ENCODE results near the gene HELZ. TPM values are rescaled to one million over a fixed set of nuclear protein-coding genes. Genes with fewer than 3 reads are reported as not detected.

Gene HELZ
- total RNA-seq, 1 experiment from 2014 or later = 31.3 TPM

DNA sequence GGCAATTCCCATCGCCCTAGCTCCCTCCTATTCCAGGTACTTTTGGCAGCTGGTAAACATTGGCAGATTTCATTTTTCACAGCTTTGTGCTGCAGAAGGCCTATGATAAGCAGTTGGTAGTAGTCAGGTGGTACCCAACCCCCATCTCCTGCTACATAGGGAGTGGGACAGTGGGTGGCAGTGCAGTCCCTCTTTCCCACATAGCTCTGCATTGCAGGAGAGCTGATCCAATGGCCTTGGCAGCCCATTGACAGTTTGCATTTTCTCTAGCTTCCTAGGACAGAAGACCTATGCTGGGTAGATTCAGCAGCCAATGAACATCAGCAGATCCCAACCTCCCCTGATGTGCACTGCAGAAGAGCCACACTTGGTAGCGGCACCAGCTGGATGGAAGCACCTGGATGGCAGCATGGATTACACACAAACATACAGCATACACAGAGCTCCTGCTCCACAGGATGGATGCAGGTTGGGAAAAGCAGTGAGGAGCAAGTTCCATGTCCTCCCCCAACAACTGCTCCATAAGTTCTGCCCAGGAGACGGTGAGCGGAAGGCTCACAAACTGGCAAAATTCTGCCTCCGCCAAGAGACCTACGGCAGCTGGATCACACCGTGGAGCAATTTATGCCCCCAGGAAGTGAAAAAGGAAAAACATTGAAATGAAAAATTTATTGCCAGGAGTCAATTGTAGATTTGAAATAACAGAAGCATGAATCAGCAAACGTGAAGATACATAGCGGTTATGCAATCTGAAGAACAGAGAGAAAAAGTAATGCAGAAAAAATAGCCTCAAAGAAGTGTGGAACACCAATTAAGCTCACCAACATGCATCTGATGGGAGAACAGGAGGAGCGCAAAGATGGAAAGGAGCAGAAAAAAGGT lies 105.0 kb downstream of the HELZ start:
- no peak overlapping the region for H3K9ac ChIP-seq (ENCODE audit: low read length)
- H4K20me1 ChIP-seq (ENCODE audit: low read length) = no peaks in the 10 kb centered on the region
- TF ChIP-seq EZH2 (IDR thresholded peaks at IDR 0.05; ENCODE audit: low read length, unreplicated experiment) = no peak
- TF ChIP-seq, protein P1, sequence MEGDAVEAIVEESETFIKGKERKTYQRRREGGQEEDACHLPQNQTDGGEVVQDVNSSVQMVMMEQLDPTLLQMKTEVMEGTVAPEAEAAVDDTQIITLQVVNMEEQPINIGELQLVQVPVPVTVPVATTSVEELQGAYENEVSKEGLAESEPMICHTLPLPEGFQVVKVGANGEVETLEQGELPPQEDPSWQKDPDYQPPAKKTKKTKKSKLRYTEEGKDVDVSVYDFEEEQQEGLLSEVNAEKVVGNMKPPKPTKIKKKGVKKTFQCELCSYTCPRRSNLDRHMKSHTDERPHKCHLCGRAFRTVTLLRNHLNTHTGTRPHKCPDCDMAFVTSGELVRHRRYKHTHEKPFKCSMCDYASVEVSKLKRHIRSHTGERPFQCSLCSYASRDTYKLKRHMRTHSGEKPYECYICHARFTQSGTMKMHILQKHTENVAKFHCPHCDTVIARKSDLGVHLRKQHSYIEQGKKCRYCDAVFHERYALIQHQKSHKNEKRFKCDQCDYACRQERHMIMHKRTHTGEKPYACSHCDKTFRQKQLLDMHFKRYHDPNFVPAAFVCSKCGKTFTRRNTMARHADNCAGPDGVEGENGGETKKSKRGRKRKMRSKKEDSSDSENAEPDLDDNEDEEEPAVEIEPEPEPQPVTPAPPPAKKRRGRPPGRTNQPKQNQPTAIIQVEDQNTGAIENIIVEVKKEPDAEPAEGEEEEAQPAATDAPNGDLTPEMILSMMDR (conservative IDR thresholded peaks at IDR 0.05; ENCODE audit: low read depth, low read length) = peak; percentile 25; the same call in 1 of the 2 replicates
- H2AFZ ChIP-seq (ENCODE audit: low read length) = no peak overlapping the region
- peak overlapping the region; percentile 35 for H3K27ac ChIP-seq (ENCODE audit: low read length)
- peaks cover 20% of the 10 kb centered on the region for H3K4me1 ChIP-seq (ENCODE audit: insufficient read depth, low read length)
- DNase-seq (peak; percentile 79), ATAC-seq (peak; percentile 67)
- ChIA-PET CTCF (interaction anchor here (0.6 kb wide), 1 partner anchor 16 kb away, joined by 3 read pairs; no protein-coding TSS in a partner anchor), POLR2A (ENCODE audit: unreplicated experiment) (interaction anchor here (0.6 to 0.9 kb wide), 2 partner anchors 16 to 208 kb away, joined by 3 to 7 read pairs; no protein-coding TSS in a partner anchor)
- H3F3A ChIP-seq (ENCODE audit: low read length, unreplicated experiment) = peaks cover 8% of the 10 kb centered on the region
- H3K36me3 ChIP-seq (ENCODE audit: low read depth, low read length) = peaks cover 47% of the 10 kb centered on the region
- H3K27me3 ChIP-seq (ENCODE audit: low read length) = no peaks in the 10 kb centered on the region
- BruUV-seq (replicated peaks) = no TSS peak
- no peaks in the 10 kb centered on the region for H3K9me2 ChIP-seq (replicated peaks; ENCODE audit: low read length)
- intact Hi-C loops (cut with micrococcal nuclease) = no loop called here
- H3K79me2 ChIP-seq (ENCODE audit: low read length) = no peaks in the 10 kb centered on the region
- H3K4me3 ChIP-seq (ENCODE audit: low read length) = no peak overlapping the region
- H3K9me3 ChIP-seq (ENCODE audit: low read length) = no peaks in the 10 kb centered on the region
- H3K4me2 ChIP-seq (ENCODE audit: low read length) = peak overlapping the region; percentile 55

DNA sequence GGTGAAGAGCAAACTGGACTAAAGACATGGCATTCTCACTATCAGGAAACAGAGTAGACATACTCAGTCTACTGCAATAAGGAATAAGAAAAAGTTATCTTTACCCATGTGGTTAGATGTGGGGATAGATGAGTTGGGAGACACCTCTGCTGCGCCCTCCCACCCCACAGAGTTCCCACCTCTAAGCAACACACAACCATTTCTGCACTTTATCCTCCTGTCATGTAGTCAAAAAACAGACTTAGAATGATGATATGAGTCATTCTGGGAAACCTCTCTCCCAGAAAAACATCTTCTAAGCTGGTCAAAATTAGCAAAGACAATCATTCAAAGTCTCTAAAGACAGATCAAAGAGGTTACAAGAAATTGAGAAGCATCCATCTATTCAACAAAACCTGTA lies 105.7 kb downstream of the HELZ start:
- DNase-seq = no peak

More for the DNA sequence above, 105.7 kb downstream of the HELZ start:
- H2AFZ ChIP-seq (ENCODE audit: low read length) = no peak overlapping the region
- intact Hi-C loops (cut with micrococcal nuclease) = no loop called here
- H3K4me1 ChIP-seq (ENCODE audit: insufficient read depth, low read length) = peaks cover 20% of the 10 kb centered on the region
- no peaks in the 10 kb centered on the region for H3K79me2 ChIP-seq (ENCODE audit: low read length)
- H4K20me1 ChIP-seq (ENCODE audit: low read length) = no peaks in the 10 kb centered on the region
- no peak overlapping the region for H3K4me2 ChIP-seq (ENCODE audit: low read length)
- no peaks in the 10 kb centered on the region for H3K9me3 ChIP-seq (ENCODE audit: low read length)
- no peak for ATAC-seq
- ChIA-PET CTCF (no interaction called here), POLR2A (ENCODE audit: unreplicated experiment) (no interaction called here)
- TF ChIP-seq EZH2phosphoT487 (IDR thresholded peaks at IDR 0.05; ENCODE audit: borderline replicate concordance, low read length) (no peak), EZH2 (IDR thresholded peaks at IDR 0.05; ENCODE audit: low read length, unreplicated experiment) (no peak)
- TF ChIP-seq, protein P1 (conservative IDR thresholded peaks at IDR 0.05; ENCODE audit: low read depth, low read length) = no peak
- H3K27me3 ChIP-seq (ENCODE audit: low read length) = no peaks in the 10 kb centered on the region
- no TSS peak for BruUV-seq (replicated peaks)
- no peak overlapping the region for H3K9ac ChIP-seq (ENCODE audit: low read length)
- no peaks in the 10 kb centered on the region for H3K9me2 ChIP-seq (replicated peaks; ENCODE audit: low read length)
- H3F3A ChIP-seq (ENCODE audit: low read length, unreplicated experiment) = peaks cover 8% of the 10 kb centered on the region
- H3K4me3 ChIP-seq (ENCODE audit: low read length) = no peak overlapping the region
- peaks cover 48% of the 10 kb centered on the region for H3K36me3 ChIP-seq (ENCODE audit: low read depth, low read length)
- no peak overlapping the region for H3K27ac ChIP-seq (ENCODE audit: low read length)

Data from PC-3 (cell line).